DND-41 (cell line): ENCODE results near the gene TMEM63C.

ENCODE experiments used
- CTCF ChIP-seq: IDR thresholded peaks from 2 replicates; pipeline ENCODE4 v1.5.1; 2012; ENCODE audit warnings: borderline replicate concordance, low read length, moderate library complexity, mild to moderate bottlenecking; ENCODE audit not compliant: poor library complexity, severe bottlenecking; ENCODE audit errors: extremely low read depth
- EZH2 ChIP-seq: IDR thresholded peaks from 3 replicates; pipeline ENCODE4 v1.6.1; 2012; ENCODE audit warnings: borderline replicate concordance, low read depth, mild to moderate bottlenecking, moderate library complexity, low read length, inconsistent platforms; ENCODE audit not compliant: severe bottlenecking

- TF ChIP-seq CTCF (no peak), EZH2 (no peak)
Observed at GRCh38 chr14:77221241-77221871, 39.8 kb downstream of the TMEM63C start.
